Measurements from ENCODE around the gene UBE2D4.
A peak's percentile ranks its signal among the peaks of the same experiment; 100 is the strongest.
"Not testable (repeated sequence)": the region's sequence is repeated elsewhere in the genome, so short reads cannot be mapped to it uniquely, and the experiment has no call there.

UBE2D4 gene

GRCh38 chr7:43977525-43977924 is 51.3 kb downstream of the UBE2D4 start:
- TF ChIP-seq CTCF (IDR thresholded peaks at IDR 0.05; ENCODE audit: insufficient read depth, low read length, missing control alignments): no peak
- ChIA-PET CTCF (no interaction called here), POLR2A (no interaction called here)
- no peak overlapping the region for H3K4me3 ChIP-seq (ENCODE audit: low read depth, low read length)
- DNase-seq (ENCODE audit: low read depth, low spot score): no peak

DNA sequence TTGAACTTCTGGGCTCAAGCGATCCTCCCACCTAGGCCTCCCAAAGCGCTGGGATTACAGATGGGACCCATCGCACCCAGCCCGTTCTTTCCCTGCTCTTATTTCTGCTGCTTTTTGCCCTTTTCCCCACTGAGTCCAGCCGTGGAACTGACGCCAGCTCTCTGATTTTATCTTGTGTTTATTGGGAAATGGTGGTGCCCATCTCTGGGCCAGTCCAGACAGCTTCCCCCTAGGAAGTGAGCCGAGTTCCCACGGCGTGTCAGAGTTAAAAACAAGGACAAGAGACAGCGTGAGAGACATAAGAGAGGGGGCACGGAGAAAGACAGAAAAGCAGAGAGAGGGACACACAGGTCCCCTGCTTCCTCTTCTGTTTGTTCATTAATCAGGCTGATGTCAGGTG is 51.9 kb downstream of the UBE2D4 start:
- CTCF ChIA-PET; H3K4me3 ChIP-seq (ENCODE audit: low read depth, low read length); DNase-seq (ENCODE audit: low read depth, low spot score); POLR2A ChIA-PET: not testable (repeated sequence)

DNA sequence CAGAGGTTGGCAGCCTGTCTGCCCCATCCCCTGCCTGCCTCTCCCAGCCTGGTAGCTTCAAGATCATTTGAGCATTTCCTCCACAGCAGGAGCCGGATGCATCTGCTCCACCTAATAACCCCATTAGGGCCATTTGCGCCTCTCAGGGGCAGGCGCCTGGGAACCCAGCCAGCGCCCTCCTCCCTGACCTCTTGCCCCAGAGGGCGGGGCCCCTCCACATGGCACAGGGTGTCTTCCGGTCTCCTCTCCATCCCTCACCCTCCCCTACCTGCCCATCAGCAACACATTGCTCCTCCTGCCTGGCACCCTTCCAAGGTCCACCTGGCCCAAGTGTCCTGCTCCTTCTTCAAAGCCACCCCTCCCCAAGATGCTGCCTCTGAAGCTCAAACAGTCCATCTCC is 56.6 kb downstream of the UBE2D4 start:
- CTCF ChIA-PET; DNase-seq (ENCODE audit: low read depth, low spot score); H3K4me3 ChIP-seq (ENCODE audit: low read depth, low read length); POLR2A ChIA-PET: not testable (repeated sequence)

DNA sequence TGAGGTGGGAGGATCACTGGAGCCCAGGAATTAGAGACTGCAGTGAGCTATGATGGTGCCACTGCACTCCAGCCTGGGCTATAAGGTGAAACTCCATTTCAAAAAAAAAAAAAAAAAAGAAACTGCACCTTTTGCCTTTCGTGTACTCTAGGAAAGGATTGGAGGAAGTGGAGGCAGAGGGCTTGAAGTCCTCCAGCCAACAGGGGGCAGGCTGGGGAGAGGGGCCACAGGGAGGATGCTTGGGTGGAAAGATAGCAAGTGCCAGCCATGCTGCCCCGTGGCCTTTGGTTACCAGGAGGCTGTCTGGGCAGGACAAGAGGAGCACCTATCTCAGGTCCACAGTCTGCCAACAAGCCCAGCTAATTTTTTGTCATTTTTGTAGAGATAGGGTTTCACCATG is 57.5 kb downstream of the UBE2D4 start:
- POLR2A ChIA-PET; DNase-seq (ENCODE audit: low read depth, low spot score); H3K4me3 ChIP-seq (ENCODE audit: low read depth, low read length); CTCF ChIA-PET: not testable (repeated sequence)

- CTCF ChIA-PET; DNase-seq (ENCODE audit: low read depth, low spot score); POLR2A ChIA-PET: not testable (repeated sequence)
- H3K4me3 ChIP-seq (ENCODE audit: low read depth, low read length): peak overlapping the region; percentile 23; the same call in 1 of the 2 replicates
- peak; percentile 63 for TF ChIP-seq CTCF (IDR thresholded peaks at IDR 0.05; ENCODE audit: insufficient read depth, low read length, missing control alignments)
Observed at GRCh38 chr7:43985904-43986864, 59.9 kb downstream of the UBE2D4 start.

DNA sequence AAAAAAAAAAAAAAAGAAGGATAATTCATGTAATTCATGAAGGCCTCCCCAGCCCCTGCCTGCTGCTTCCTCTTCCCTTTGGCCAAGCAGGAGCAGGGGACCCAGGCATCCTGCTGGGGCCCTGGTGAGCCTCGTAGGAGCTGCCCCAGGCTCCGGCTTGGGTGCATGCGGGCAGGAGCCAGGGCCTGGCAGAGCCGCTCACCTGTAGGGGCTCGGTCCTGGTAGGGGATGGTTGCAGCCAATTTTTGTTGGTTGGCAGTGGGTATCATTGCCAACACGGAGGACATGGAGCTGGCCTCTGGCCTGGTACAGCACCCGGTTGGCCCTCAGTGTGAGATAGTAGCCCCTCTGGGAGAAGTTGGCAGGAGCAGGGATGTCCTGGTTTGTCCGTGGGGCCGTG is 61.2 kb downstream of the UBE2D4 start:
- CTCF ChIA-PET; DNase-seq (ENCODE audit: low read depth, low spot score); POLR2A ChIA-PET; H3K4me3 ChIP-seq (ENCODE audit: low read depth, low read length): not testable (repeated sequence)

DNA sequence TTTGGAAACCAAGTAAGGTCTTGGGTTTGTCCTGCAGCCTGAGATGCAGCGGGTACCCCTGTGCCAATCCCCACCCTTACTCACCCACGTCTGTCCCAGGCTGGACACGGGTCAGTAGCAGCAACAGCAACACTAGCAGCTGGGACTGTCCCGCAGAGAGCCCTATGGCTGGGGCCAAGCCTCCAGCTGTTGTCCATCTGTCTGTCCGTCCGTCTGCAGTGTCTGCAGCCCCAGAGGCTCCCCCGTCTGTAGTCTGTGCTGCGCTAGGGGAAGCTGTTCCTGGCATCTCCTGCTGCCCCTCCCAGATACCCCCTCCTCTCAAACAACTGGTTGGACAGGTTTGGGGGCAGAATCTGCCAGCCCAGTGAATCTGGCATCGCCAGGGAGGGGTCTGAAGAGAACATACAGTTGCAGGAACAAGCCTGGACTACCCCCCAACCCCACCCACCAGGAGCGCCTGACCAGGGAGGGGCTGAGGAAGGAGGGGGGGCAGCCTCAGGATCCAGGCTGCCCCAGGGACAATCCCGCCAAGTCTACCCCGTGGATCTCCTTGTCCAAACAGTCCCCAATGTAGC is 63.9 kb downstream of the UBE2D4 start:
- H3K4me3 ChIP-seq (ENCODE audit: low read depth, low read length); DNase-seq (ENCODE audit: low read depth, low spot score); CTCF ChIA-PET; POLR2A ChIA-PET: not testable (repeated sequence)

- POLR2A ChIA-PET; DNase-seq (ENCODE audit: low read depth, low spot score); H3K4me3 ChIP-seq (ENCODE audit: low read depth, low read length); CTCF ChIA-PET: not testable (repeated sequence)
Observed at GRCh38 chr7:43990829-43991228, 64.6 kb downstream of the UBE2D4 start.

DNA sequence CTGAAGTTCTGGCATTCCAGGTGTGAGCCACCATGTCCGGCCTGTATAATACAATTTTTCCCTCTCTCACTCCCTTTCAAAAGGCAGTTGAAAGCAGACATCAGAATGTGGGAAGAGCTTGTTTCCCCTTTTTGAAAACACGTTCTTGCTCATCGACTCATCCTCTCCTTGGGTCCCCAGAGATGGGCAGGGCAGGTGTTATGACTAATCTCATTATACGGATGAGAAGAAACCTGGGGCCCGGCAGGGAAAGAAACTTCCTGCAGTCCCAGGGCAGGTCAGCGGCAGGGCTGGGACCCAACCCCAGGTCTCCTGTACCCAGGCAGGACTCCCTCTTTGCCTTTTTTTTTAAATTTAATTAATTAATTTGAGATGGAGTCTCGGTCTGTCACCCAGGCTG is 66.7 kb downstream of the UBE2D4 start:
- H3K4me3 ChIP-seq (ENCODE audit: low read depth, low read length); CTCF ChIA-PET; POLR2A ChIA-PET; DNase-seq (ENCODE audit: low read depth, low spot score): not testable (repeated sequence)

GRCh38 chr7:43994681-43995080 is 68.4 kb downstream of the UBE2D4 start:
- CTCF ChIA-PET; H3K4me3 ChIP-seq (ENCODE audit: low read depth, low read length); POLR2A ChIA-PET; DNase-seq (ENCODE audit: low read depth, low spot score): not testable (repeated sequence)

GRCh38 chr7:43997532-43997931 is 71.3 kb downstream of the UBE2D4 start, which contains the start of gene SPDYE1:
Gene SPDYE1 (plus strand): TSS chr7:43997897. CDS start chr7:43999950, 2,053 bp downstream.
- POLR2A ChIA-PET; H3K4me3 ChIP-seq (ENCODE audit: low read depth, low read length); DNase-seq (ENCODE audit: low read depth, low spot score); CTCF ChIA-PET: not testable (repeated sequence)
